GM12878 (cell line): ENCODE data around the gene BCKDK. TPM values are rescaled to one million over a fixed set of nuclear protein-coding genes. Genes with fewer than 3 reads are reported as not detected.

Experiments
- BACH1 ChIP-seq: fragments of 450-650 bp; IDR thresholded peaks from 2 replicates; pipeline ENCODE4 v1.6.1; 2017; ENCODE audit warnings: mild to moderate bottlenecking, borderline replicate concordance
- BHLHE40 ChIP-seq, 2 experiments: fragments of 450-650 bp in 1 of 2; IDR thresholded peaks; 2 replicates each; pipeline ENCODE4 v1.6.1; 2011 to 2017; ENCODE audit warnings: low read depth in 2 of 2, borderline replicate concordance in 1 of 2, improper control_type of control experiment in 1 of 2, low read length in 1 of 2, mild to moderate bottlenecking in 1 of 2
- CBX3 ChIP-seq: fragments of 200-600 bp; sonication (generic); IDR thresholded peaks from 2 replicates; pipeline ENCODE4 v1.6.1; 2016; ENCODE audit warnings: low read depth, borderline replicate concordance
- CREM ChIP-seq: IDR thresholded peaks from 2 replicates; pipeline ENCODE4 v1.6.1; 2014; ENCODE audit warnings: antibody characterized with exemption, low read depth
- DPF2 ChIP-seq: fragments of 450-650 bp; IDR thresholded peaks from 2 replicates; pipeline ENCODE4 v1.6.1; 2017; ENCODE audit warnings: mild to moderate bottlenecking
- ESRRA ChIP-seq: IDR thresholded peaks from 2 replicates; pipeline ENCODE4 v1.6.1; 2012; ENCODE audit warnings: mild to moderate bottlenecking, low read length, improper control_type of control experiment
- FOS ChIP-seq: IDR thresholded peaks from 3 replicates; pipeline ENCODE4 v1.6.1; 2011; ENCODE audit warnings: borderline replicate concordance; ENCODE audit not compliant: insufficient read length; ENCODE audit errors: extremely low read depth
- JUND ChIP-seq: IDR thresholded peaks from 2 replicates; pipeline ENCODE4 v1.6.1; 2012; ENCODE audit warnings: low read depth, mild to moderate bottlenecking, low read length, improper control_type of control experiment, moderate library complexity
- KLF5 ChIP-seq: fragments of 450-650 bp; IDR thresholded peaks from 2 replicates; pipeline ENCODE4 v1.6.1; 2014; ENCODE audit warnings: mild to moderate bottlenecking; ENCODE audit not compliant: partially characterized antibody
- MTA2 ChIP-seq: fragments of 450-650 bp; IDR thresholded peaks from 2 replicates; pipeline ENCODE4 v1.6.1; 2016; ENCODE audit warnings: low read depth, mild to moderate bottlenecking, moderate library complexity
- NFYA ChIP-seq: IDR thresholded peaks from 2 replicates; pipeline ENCODE4 v1.6.1; 2011; ENCODE audit warnings: low read depth, mild to moderate bottlenecking, low read length, improper control_type of control experiment, borderline replicate concordance
- NR2C1 ChIP-seq: fragments of 450-650 bp; IDR thresholded peaks from 2 replicates; pipeline ENCODE4 v1.6.1; 2017; ENCODE audit warnings: antibody characterized with exemption, mild to moderate bottlenecking, moderate library complexity
- PAX5 ChIP-seq: IDR thresholded peaks from 2 replicates; pipeline ENCODE4 v1.6.1; 2011; ENCODE audit warnings: low read depth, low read length, borderline replicate concordance
- RCOR1 ChIP-seq: conservative IDR thresholded peaks from 2 replicates; pipeline ENCODE4 v1.6.1; 2012; ENCODE audit warnings: low read depth, low read length, improper control_type of control experiment
- RELA ChIP-seq: fragments of 450-650 bp; IDR thresholded peaks from 2 replicates; pipeline ENCODE4 v1.8.0; 2014; ENCODE audit warnings: borderline replicate concordance; ENCODE audit not compliant: partially characterized antibody
- RELB ChIP-seq: fragments of 450-650 bp; IDR thresholded peaks from 2 replicates; pipeline ENCODE4 v1.6.1; 2017; ENCODE audit warnings: low read depth, mild to moderate bottlenecking, moderate library complexity
- SMARCA5 ChIP-seq: fragments of 450-650 bp; IDR thresholded peaks from 2 replicates; pipeline ENCODE4 v1.6.1; 2017; ENCODE audit warnings: mild to moderate bottlenecking
- SMC3 ChIP-seq: IDR thresholded peaks from 2 replicates; pipeline ENCODE4 v1.6.1; 2011; ENCODE audit warnings: low read length, improper control_type of control experiment, borderline replicate concordance
- SPI1 ChIP-seq: IDR thresholded peaks from 2 replicates; pipeline ENCODE4 v1.6.1; 2011; ENCODE audit warnings: low read depth, mild to moderate bottlenecking, low read length, moderate library complexity, borderline replicate concordance; ENCODE audit not compliant: insufficient read depth
- SREBF1 ChIP-seq: IDR thresholded peaks from 2 replicates; pipeline ENCODE4 v1.6.1; 2012; ENCODE audit warnings: mild to moderate bottlenecking, low read length
- SREBF2 ChIP-seq: IDR thresholded peaks from 2 replicates; pipeline ENCODE4 v1.6.1; 2012; ENCODE audit warnings: mild to moderate bottlenecking, low read length
- TCF3 ChIP-seq: IDR thresholded peaks from 2 replicates; pipeline ENCODE4 v1.6.1; 2012; ENCODE audit warnings: low read depth, mild to moderate bottlenecking, low read length, borderline replicate concordance; ENCODE audit not compliant: insufficient read depth
- YY1 ChIP-seq: IDR thresholded peaks from 2 replicates; pipeline ENCODE4 v1.6.1; 2011; ENCODE audit warnings: low read depth, mild to moderate bottlenecking, low read length
- ZBTB11 ChIP-seq: fragments of 450-650 bp; formaldehyde crosslinking; IDR thresholded peaks from 2 replicates; pipeline ENCODE4 v1.5.0; 2022; ENCODE audit warnings: mild to moderate bottlenecking, missing genetic modification characterization
- ZZZ3 ChIP-seq: IDR thresholded peaks from 2 replicates; pipeline ENCODE4 v1.6.1; 2011; ENCODE audit warnings: low read depth; ENCODE audit not compliant: control insufficient read depth, insufficient read length
- polyA plus RNA-seq, 11 experiments: library from polyadenylated mRNA; depleted of rRNA in 4 of 11; unstranded in 6 of 11; stranded (reverse) in 5 of 11; fragments of >200 nt; fragmentation: Nextera tagmentation in 4 of 11; fragmentation: Illumina TruSeq in 1 of 11; extraction: Ambion mirVana in 4 of 11; extraction: Trizol in 1 of 11; gene quantifications; 1 replicate in 1 of 11; 2 replicates in 10 of 11; pipeline versions ENCODE4 v1.2.1 to v1.2.3, GENCODE V29; 2011 to 2016; ENCODE audit warnings: inconsistent platforms in 2 of 11, missing spikeins in 2 of 11, low read depth in 1 of 11
- total RNA-seq, 4 experiments: library from RNA; depleted of rRNA in 3 of 4; stranded (reverse); fragments of >200 nt in 3 of 4; fragmentation: Illumina TruSeq in 1 of 4; extraction: Trizol in 1 of 4; gene quantifications; 2 replicates each; pipeline versions ENCODE4 v1.2.1 to v1.2.3, GENCODE V29; 2013 to 2021

Gene BCKDK
- total and polyA plus RNA-seq, 10 of the 15 experiments (the other 5 are each of a cell fraction or from before 2014, with no cell fraction given): 0.68 to 56.6 (median 32.8) TPM

- TF ChIP-seq NFYA: no peak
- peak; percentile 14; the same call in 1 of the 2 replicates for TF ChIP-seq JUND
- TF ChIP-seq BACH1: peak; percentile 68
- TF ChIP-seq RCOR1: 0 out of 2 replicates have a peak, but pooled peaks have one; percentile 54
- 0 out of 2 replicates have a peak, but pooled peaks have one; percentile 52 for TF ChIP-seq TCF3
- peak; percentile 88 for TF ChIP-seq DPF2
- TF ChIP-seq RELA: peak; percentile 57
- peak; percentile 39; the same call in 1 of the 2 replicates for TF ChIP-seq CREM
- no peak for TF ChIP-seq PAX5
- TF ChIP-seq SPI1: peak; percentile 56; the same call in 1 of the 2 replicates
- TF ChIP-seq BHLHE40 (IDR thresholded peaks at IDR 0.05; ENCODE audit: borderline replicate concordance in 1 of 2, low read depth in 2 of 2, low read length in 1 of 2): peak; percentile 87 to 95
- peak; percentile 11; the same call in 1 of the 2 replicates for TF ChIP-seq RELB
- no peak for TF ChIP-seq MTA2
- no peak for TF ChIP-seq ZBTB11
- no peak for TF ChIP-seq SREBF2
- TF ChIP-seq SMC3: peak; percentile 74
- no peak for TF ChIP-seq KLF5
- no peak for TF ChIP-seq CBX3
- TF ChIP-seq ZZZ3: no peak
- no peak for TF ChIP-seq ESRRA
- TF ChIP-seq SREBF1: no peak
- peak; percentile 67 for TF ChIP-seq YY1
- TF ChIP-seq NR2C1: peak; percentile 39; the same call in 1 of the 2 replicates
- peak; percentile 77; the same call in 1 of the 2 replicates for TF ChIP-seq SMARCA5
- TF ChIP-seq FOS: no peak
Observed at GRCh38 chr16:31142109-31143010, 34.2 kb downstream of the BCKDK start (continued).
